NB4 (cell line): ENCODE data around the gene TBC1D30.
"Not testable (repeated sequence)": the region's sequence is repeated elsewhere in the genome, so short reads cannot be mapped to it uniquely, and the experiment has no call there.

ENCODE experiments used
- DNase-seq: peaks from one replicate; pipeline ENCODE4 v3.0.0; 2010; ENCODE audit warnings: low read depth
- H3K4me3 ChIP-seq: one replicate; pipeline ENCODE4 v1.5.1; 2011; ENCODE audit warnings: mild to moderate bottlenecking, low read depth, low read length, moderate library complexity
- CTCF ChIP-seq: IDR thresholded peaks from one replicate; pipeline ENCODE4 v1.5.1; 2012; ENCODE audit warnings: low read depth, low read length
- MAX ChIP-seq: IDR thresholded peaks from 2 replicates; pipeline ENCODE4 v1.6.1; 2011; ENCODE audit warnings: low read depth, low read length
- MYC ChIP-seq: IDR thresholded peaks from 2 replicates; pipeline ENCODE4 v1.6.1; 2011; ENCODE audit warnings: low read depth, low read length
- POLR2A ChIP-seq: IDR thresholded peaks from 2 replicates; pipeline ENCODE4 v1.6.1; 2011; ENCODE audit warnings: mild to moderate bottlenecking; ENCODE audit not compliant: insufficient read length; ENCODE audit errors: extremely low read depth

Gene TBC1D30

GRCh38 chr12:64801381-64801780, 23.1 kb upstream of the TBC1D30 start:
- no peak for DNase-seq
- H3K4me3 ChIP-seq = no peak overlapping the region
- TF ChIP-seq MAX (no peak), POLR2A (no peak), CTCF (peak; percentile 12), MYC (no peak)

- DNase-seq = peak; percentile 60
- peak; percentile 86 for TF ChIP-seq CTCF
- H3K4me3 ChIP-seq = not testable (repeated sequence)
These were observed 22.2 kb upstream of the TBC1D30 start for GRCh38 chr12:64802180-64802775.

GRCh38 chr12:64806173-64806572, 18.3 kb upstream of the TBC1D30 start:
- DNase-seq = no peak
- H3K4me3 ChIP-seq = no peak overlapping the region
- TF ChIP-seq MYC (no peak), MAX (no peak), CTCF (no peak), POLR2A (no peak)

GRCh38 chr12:64806593-64807460, 17.6 kb upstream of the TBC1D30 start:
- no peak overlapping the region for H3K4me3 ChIP-seq
- TF ChIP-seq CTCF (no peak), MYC (no peak)
- no peak for DNase-seq

GRCh38 chr12:64808110-64808509, 16.3 kb upstream of the TBC1D30 start:
- DNase-seq = peak; percentile 19
- TF ChIP-seq MYC (no peak; the same call in 1 of the 2 replicates), CTCF (no peak), MAX (no peak; the same call in 1 of the 2 replicates), POLR2A (no peak)

GRCh38 chr12:64810831-64811230, 13.6 kb upstream of the TBC1D30 start:
- no peak overlapping the region for H3K4me3 ChIP-seq
- TF ChIP-seq MYC (no peak), CTCF (no peak), MAX (no peak), POLR2A (no peak)
- no peak for DNase-seq

More at GRCh38 chr12:64808110-64808509, 16.3 kb upstream of the TBC1D30 start:
- H3K4me3 ChIP-seq = no peak overlapping the region
